ENCODE results near the gene ATP6V0A1.
A peak's percentile ranks its signal among the peaks of the same experiment; 100 is the strongest.

The ATP6V0A1 gene

GRCh38 chr17:42458497-42459255 lies at the start of gene ATP6V0A1:
ATP6V0A1 (plus strand) TSS chr17:42458878; CDS start chr17:42460895, 2,017 bp downstream.
- DNase-seq (ENCODE audit: low read depth), result peak; percentile 92
- TF ChIP-seq MYC (IDR thresholded peaks at IDR 0.05; ENCODE audit: low read depth, low read length) (peak; percentile 88), CTCF (IDR thresholded peaks at IDR 0.05; ENCODE audit: low read depth, low read length) (no peak), POLR2A (IDR thresholded peaks at IDR 0.05; ENCODE audit: extremely low read depth, insufficient read length) (peak; percentile 70), MAX (IDR thresholded peaks at IDR 0.05; ENCODE audit: low read depth, low read length) (peak; percentile 74; the same call in 1 of the 2 replicates)
- H3K4me3 ChIP-seq (ENCODE audit: low read depth, low read length), result peak within 1 kb of the TSS; percentile 82

DNA sequence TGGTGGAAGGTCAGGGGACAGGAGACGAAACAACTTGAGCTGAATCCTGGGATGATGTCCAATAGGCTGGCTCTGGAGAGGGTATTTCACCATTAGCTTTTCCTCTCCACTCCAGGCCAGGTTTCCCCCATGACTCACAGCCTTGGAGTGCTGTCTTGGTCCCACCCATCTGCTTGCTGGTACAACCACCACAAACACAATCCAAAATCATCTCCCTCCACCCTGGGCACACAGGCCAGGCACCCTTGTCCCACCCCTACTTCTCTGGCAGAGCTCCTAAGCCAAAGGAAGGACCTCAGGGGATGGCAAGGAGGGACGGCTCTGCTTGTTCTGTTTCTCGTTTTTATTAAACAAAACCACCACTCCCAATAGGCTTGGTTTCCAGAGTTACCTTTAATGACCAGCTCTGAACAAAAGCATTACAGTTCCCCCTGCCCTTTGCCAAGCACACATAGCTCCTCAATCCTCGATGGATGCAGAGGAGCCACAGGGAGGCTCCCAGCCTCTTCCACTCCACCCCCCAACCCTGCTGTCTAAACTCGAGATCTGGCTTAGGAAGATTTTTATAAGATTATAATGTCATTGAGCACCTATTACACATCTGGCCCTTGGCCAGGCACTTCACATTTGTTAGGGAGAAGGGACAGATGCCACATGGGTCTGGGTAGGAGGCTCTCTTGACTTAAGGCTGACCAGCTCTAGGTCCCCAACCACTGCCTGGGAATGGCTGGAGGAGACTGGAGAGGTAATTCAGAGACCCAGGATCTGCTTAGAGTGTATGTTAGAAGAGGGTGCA lies 49.0 kb upstream of the ATP6V0A1 start:
- DNase-seq (ENCODE audit: low read depth), result no peak
- TF ChIP-seq POLR2A (IDR thresholded peaks at IDR 0.05; ENCODE audit: extremely low read depth, insufficient read length), result no peak
- TF ChIP-seq MAX (IDR thresholded peaks at IDR 0.05; ENCODE audit: low read depth, low read length), result no peak
- TF ChIP-seq CTCF (IDR thresholded peaks at IDR 0.05; ENCODE audit: low read depth, low read length), result no peak
- TF ChIP-seq MYC (IDR thresholded peaks at IDR 0.05; ENCODE audit: low read depth, low read length), result no peak
- H3K4me3 ChIP-seq (ENCODE audit: low read depth, low read length), result no peak overlapping the region

DNA sequence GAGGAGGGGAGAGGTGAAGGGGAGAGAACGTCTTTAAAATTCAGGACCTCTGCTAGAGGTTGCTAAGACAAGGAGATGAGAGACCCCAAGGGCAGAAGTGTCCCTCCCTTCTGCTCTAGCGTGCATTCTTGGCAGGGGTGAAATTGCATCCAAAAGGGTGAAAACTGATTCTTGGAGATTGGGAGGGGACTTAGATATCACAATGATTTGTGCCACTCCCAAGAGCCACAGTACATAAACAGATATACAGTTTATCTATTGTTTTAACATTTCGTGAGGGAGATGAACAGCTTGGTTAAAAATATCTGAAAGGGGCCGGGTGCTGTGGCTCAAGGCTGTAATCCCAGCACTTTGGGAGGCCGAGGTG lies 48.4 kb upstream of the ATP6V0A1 start:
- H3K4me3 ChIP-seq (ENCODE audit: low read depth, low read length), result no peak overlapping the region
- no peak for DNase-seq (ENCODE audit: low read depth)
- no peak for TF ChIP-seq MAX (IDR thresholded peaks at IDR 0.05; ENCODE audit: low read depth, low read length)
- TF ChIP-seq CTCF (IDR thresholded peaks at IDR 0.05; ENCODE audit: low read depth, low read length), result no peak
- TF ChIP-seq POLR2A (IDR thresholded peaks at IDR 0.05; ENCODE audit: extremely low read depth, insufficient read length), result no peak

DNA sequence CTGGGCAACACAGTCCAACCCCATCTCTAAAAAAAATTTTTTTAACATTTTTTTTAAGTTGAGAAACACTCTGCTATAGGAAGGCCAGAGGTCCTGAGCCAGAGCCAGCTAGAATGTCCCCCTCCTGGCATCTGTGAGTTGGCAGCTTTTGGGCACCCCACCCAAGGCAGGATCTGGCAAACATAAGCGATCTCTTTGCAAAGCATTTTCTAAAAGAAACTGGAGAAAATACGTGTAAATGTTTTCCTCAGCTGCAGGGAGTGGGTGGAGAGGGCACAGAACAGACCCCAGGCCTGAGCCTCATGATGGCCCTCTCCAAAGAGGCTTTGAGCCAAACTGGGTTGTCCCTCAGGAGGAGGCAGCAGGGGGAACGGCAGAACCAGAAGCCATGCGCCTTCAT lies 47.3 kb upstream of the ATP6V0A1 start:
- no peak for TF ChIP-seq MYC (IDR thresholded peaks at IDR 0.05; ENCODE audit: low read depth, low read length)
- TF ChIP-seq MAX (IDR thresholded peaks at IDR 0.05; ENCODE audit: low read depth, low read length), result no peak
- no peak for TF ChIP-seq CTCF (IDR thresholded peaks at IDR 0.05; ENCODE audit: low read depth, low read length)
- no peak for TF ChIP-seq POLR2A (IDR thresholded peaks at IDR 0.05; ENCODE audit: extremely low read depth, insufficient read length)
- no peak overlapping the region for H3K4me3 ChIP-seq (ENCODE audit: low read depth, low read length)
- no peak for DNase-seq (ENCODE audit: low read depth)

GRCh38 chr17:42411905-42412679 lies 46.6 kb upstream of the ATP6V0A1 start:
- no peak overlapping the region for H3K4me3 ChIP-seq (ENCODE audit: low read depth, low read length)
- TF ChIP-seq MAX (IDR thresholded peaks at IDR 0.05; ENCODE audit: low read depth, low read length) (no peak), CTCF (IDR thresholded peaks at IDR 0.05; ENCODE audit: low read depth, low read length) (no peak), POLR2A (IDR thresholded peaks at IDR 0.05; ENCODE audit: extremely low read depth, insufficient read length) (no peak), MYC (IDR thresholded peaks at IDR 0.05; ENCODE audit: low read depth, low read length) (no peak)
- DNase-seq (ENCODE audit: low read depth), result no peak

Measured in NB4 (cell line).